Fibroblast of villous mesenchyme (primary cell): ENCODE results near the gene BRINP3. TPM values are rescaled to one million over a fixed set of nuclear protein-coding genes. Genes with fewer than 3 reads are reported as not detected.

Source experiments
- DNase-seq: peaks from one replicate; pipeline ENCODE4 v3.0.0-alpha.2; 2010; ENCODE audit warnings: low read depth
- H3K4me3 ChIP-seq: 2 replicates; pipeline ENCODE4 v1.5.1; 2011; ENCODE audit warnings: low read depth, mild to moderate bottlenecking, low read length
- CTCF ChIP-seq: IDR thresholded peaks from 2 replicates; pipeline ENCODE4 v1.5.1; 2012; ENCODE audit warnings: low read depth, mild to moderate bottlenecking, low read length; ENCODE audit not compliant: insufficient read depth
- total RNA-seq: library from RNA; depleted of rRNA; stranded (reverse); fragments of >200 nt; gene quantifications from 2 replicates; pipeline ENCODE4 v1.2.3, GENCODE V29; 2012

Gene BRINP3
- total RNA-seq, 1 donor, result not detected

- no peak for DNase-seq
- H3K4me3 ChIP-seq, result no peak overlapping the region
- TF ChIP-seq CTCF, result no peak
These were observed 13.0 kb downstream of the BRINP3 start for GRCh38 chr1:190464690-190465089.

GRCh38 chr1:190456129-190456528 lies 21.5 kb downstream of the BRINP3 start:
- no peak for DNase-seq
- no peak for TF ChIP-seq CTCF

GRCh38 chr1:190455631-190456030 lies 22.0 kb downstream of the BRINP3 start:
- no peak for DNase-seq
- H3K4me3 ChIP-seq, result no peak overlapping the region
- TF ChIP-seq CTCF, result no peak

More at GRCh38 chr1:190456129-190456528, 21.5 kb downstream of the BRINP3 start:
- no peak overlapping the region for H3K4me3 ChIP-seq

GRCh38 chr1:190453550-190453949 lies 24.1 kb downstream of the BRINP3 start:
- DNase-seq, result no peak
- H3K4me3 ChIP-seq, result no peak overlapping the region
- no peak for TF ChIP-seq CTCF

- no peak overlapping the region for H3K4me3 ChIP-seq
- no peak for DNase-seq
- TF ChIP-seq CTCF, result no peak
These were observed 25.3 kb downstream of the BRINP3 start for GRCh38 chr1:190452272-190452848.

- TF ChIP-seq CTCF, result no peak
- DNase-seq, result no peak
- no peak overlapping the region for H3K4me3 ChIP-seq
These were observed 33.2 kb downstream of the BRINP3 start for GRCh38 chr1:190444464-190444863.

GRCh38 chr1:190439447-190439846 lies 38.2 kb downstream of the BRINP3 start:
- no peak for DNase-seq
- no peak overlapping the region for H3K4me3 ChIP-seq
- TF ChIP-seq CTCF, result no peak
